Neural progenitor cell (in vitro differentiated cells): ENCODE results near the gene DCDC1.

ENCODE experiments used
- EZH2 ChIP-seq: fragments of 200-600 bp; sonication (generic); IDR thresholded peaks from 2 replicates; pipeline ENCODE4 v1.6.1; 2017; ENCODE audit warnings: antibody characterized with exemption, mild to moderate bottlenecking, moderate library complexity
- EZH2phosphoT487 ChIP-seq: fragments of 200-600 bp; sonication (generic); IDR thresholded peaks from 2 replicates; pipeline ENCODE4 v1.6.1; 2017; ENCODE audit warnings: antibody characterized with exemption
- TF ChIP-seq, protein P1 (sequence below): fragments of 200-600 bp; sonication (generic); IDR thresholded peaks from 2 replicates; pipeline ENCODE4 v1.5.1; 2017; ENCODE audit warnings: antibody characterized with exemption, mild to moderate bottlenecking

DNA sequence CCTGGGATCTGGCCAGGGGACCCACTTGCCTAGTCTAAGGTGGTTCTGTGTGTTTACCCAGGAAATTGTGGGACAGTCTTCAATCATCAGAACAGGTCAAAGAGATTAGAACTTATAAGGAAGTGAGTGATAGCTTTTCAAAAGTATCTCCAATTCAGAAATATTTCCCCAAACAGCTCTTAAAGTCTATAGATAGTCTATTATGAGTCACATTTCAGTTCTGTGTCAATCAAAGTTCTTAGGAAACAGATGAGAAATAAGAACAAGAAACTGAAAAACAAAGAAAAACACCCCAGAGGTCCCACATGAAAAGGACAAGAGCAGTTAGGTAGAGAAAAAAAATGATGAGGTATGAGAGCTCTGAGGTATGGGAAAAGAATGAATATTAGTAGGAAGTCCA is 402.0 kb downstream of the DCDC1 start:
- TF ChIP-seq, protein P1, sequence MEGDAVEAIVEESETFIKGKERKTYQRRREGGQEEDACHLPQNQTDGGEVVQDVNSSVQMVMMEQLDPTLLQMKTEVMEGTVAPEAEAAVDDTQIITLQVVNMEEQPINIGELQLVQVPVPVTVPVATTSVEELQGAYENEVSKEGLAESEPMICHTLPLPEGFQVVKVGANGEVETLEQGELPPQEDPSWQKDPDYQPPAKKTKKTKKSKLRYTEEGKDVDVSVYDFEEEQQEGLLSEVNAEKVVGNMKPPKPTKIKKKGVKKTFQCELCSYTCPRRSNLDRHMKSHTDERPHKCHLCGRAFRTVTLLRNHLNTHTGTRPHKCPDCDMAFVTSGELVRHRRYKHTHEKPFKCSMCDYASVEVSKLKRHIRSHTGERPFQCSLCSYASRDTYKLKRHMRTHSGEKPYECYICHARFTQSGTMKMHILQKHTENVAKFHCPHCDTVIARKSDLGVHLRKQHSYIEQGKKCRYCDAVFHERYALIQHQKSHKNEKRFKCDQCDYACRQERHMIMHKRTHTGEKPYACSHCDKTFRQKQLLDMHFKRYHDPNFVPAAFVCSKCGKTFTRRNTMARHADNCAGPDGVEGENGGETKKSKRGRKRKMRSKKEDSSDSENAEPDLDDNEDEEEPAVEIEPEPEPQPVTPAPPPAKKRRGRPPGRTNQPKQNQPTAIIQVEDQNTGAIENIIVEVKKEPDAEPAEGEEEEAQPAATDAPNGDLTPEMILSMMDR = no peak
- no peak for TF ChIP-seq EZH2phosphoT487
- TF ChIP-seq EZH2 = no peak
